Erythroblast (primary cell): ENCODE results near the gene TES.

Experiments
- GATA1 ChIP-seq: IDR thresholded peaks from 2 replicates; pipeline ENCODE4 v1.6.1; 2011; ENCODE audit warnings: low read depth, mild to moderate bottlenecking, control low read depth, low read length, moderate library complexity
- POLR2A ChIP-seq: IDR thresholded peaks from 2 replicates; pipeline ENCODE4 v1.6.1; 2011; ENCODE audit warnings: mild to moderate bottlenecking, low read length

DNA sequence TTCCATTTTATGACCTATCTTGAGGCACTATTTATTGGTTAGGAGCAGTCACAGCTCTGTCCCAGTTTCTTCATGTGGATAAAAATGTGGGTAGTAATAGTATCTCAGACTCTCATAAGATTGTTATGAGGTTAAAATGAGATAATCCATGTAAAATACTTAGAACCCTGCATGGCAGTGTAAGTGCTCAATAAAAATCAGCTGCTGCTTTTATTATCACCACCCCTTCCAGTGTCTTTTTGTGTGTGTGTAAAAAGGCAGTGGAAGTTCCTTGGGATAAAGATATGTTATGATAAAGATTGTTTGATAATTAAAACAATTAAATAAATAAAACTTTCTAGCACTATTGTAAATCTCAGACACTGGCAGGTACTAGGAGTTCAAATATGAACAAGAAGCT, 15.5 kb downstream of the TES start:
- TF ChIP-seq POLR2A: no peak
- TF ChIP-seq GATA1: no peak
